GM15510 (cell line): ENCODE data around the gene PFDN2.

Source experiments
- POLR2A ChIP-seq: IDR thresholded peaks from 3 replicates; pipeline ENCODE4 v1.6.1; 2011; ENCODE audit warnings: borderline replicate concordance; ENCODE audit not compliant: insufficient read length; ENCODE audit errors: extremely low read depth

PFDN2 gene

GRCh38 chr1:161094481-161094880 is 23.4 kb downstream of the PFDN2 start:
- TF ChIP-seq POLR2A, result no peak

DNA sequence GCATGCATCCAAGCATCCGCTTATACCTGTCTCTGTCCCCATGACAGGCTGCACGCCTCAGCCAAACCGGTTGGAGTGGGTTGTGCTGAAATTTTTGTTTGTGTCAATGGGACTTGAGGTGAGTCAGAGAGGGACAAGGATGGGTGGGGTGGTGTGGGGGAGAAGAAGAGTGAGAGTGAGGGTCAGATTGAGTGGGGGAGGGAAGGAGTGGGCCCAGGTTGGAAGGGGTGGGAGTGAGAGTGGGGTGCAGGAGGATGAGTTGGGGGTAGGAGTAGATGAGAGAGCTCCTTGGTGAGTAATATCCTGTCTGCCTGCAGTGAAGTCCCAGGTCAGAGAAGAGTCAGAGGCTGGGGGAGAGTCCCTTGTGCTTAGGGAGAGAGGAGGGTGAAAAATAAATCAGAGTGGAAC is 25.2 kb downstream of the PFDN2 start:
- no peak for TF ChIP-seq POLR2A

DNA sequence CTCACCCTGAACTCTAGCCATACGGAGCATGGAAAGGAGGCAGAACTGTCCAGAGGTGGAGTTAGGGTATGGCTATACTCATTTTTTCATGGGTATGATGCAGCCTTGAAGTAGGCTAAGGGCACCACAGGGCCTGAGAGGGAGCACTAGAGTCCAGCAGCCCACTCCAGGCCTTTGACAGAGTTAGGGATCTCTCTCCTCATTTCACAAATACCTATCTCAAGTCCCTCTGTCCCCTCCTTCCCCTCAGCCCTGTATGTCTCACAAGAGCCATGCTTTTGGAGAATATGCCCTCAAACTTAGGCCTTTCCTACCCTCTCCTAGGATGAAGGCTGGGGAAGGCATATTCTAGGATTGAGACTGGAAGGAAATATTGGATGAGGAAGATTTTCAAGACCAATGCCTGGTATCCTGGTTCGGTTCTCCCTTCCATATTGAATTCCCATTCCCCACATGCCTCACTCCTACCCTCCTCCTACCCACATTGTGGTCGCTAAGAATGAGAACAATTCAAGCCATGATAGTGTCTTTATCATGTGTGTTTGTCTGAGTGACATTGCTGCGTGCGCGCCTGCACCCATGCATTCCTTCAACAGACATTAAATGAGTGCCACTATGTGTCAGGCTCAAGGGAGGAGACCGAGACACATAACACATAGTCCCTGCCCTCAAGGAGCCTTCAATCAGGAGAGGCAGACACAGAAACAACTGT is 25.9 kb downstream of the PFDN2 start:
- TF ChIP-seq POLR2A, result no peak

GRCh38 chr1:161091093-161091492 is 26.7 kb downstream of the PFDN2 start:
- TF ChIP-seq POLR2A, result no peak

GRCh38 chr1:161090617-161091016 is 27.2 kb downstream of the PFDN2 start:
- TF ChIP-seq POLR2A, result no peak

DNA sequence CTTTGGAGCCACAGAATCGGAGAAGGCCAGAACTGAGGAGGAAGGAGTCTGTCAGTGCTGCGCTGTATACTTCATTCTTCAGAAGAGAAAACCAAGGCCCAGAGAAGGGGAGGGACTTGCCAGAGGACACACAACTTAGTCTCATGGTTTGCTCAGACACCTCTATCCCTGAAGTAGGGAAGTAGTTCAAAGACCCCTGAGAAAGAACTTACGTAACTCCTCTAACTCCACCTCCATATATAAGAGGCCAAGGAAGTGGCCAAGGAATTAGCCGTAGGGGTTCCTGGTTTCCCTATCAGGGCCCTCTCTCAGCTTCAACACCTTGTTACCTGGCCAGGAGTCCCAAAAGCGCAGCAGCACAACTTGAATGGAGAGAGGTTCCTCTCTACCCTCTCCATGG is 27.9 kb downstream of the PFDN2 start:
- TF ChIP-seq POLR2A, result no peak

DNA sequence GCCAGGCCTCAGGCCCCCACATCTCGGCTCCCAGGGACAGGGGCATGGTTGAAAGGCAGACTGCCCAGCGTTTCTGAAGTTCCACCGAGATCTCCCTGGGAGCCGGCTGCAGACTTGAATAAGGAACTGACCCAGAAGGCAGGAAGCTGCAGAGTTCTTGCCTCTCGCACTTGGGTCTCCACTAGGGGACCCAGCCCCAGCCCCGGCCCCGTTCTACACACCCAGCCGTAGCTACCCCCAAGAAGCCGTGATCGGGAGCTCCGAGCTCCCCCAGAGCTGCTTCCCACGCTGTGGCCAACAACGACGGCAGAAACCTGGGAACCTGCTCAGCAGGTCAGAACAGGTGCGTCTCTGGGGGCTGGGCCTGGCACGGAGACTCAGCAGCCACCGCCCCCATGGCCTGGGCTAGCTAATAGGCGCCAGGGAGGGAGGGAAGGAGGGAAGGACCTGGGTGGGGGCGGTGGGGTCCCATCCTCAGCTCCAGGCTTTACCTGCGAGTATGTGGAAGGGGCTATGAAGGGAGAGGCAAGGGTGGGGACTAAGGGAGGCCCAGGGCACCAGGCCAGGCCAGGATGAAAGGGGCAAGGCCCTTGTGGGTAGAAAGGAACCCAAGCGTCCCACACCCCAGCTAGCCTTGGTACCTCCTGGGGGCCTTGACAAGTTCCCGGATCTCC is 28.4 kb downstream of the PFDN2 start, which contains the start of gene NECTIN4:
NECTIN4 (minus strand) TSS at position 308 of the 674 bp plus-strand sequence; CDS start at position 46, 262 bp downstream.
- no peak for TF ChIP-seq POLR2A

- TF ChIP-seq POLR2A, result no peak
Observed at GRCh38 chr1:161088587-161089110, 29.2 kb downstream of the PFDN2 start.

GRCh38 chr1:161086457-161086856 is 31.4 kb downstream of the PFDN2 start:
- no peak for TF ChIP-seq POLR2A

GRCh38 chr1:161085165-161085564 is 32.7 kb downstream of the PFDN2 start:
- TF ChIP-seq POLR2A, result no peak

DNA sequence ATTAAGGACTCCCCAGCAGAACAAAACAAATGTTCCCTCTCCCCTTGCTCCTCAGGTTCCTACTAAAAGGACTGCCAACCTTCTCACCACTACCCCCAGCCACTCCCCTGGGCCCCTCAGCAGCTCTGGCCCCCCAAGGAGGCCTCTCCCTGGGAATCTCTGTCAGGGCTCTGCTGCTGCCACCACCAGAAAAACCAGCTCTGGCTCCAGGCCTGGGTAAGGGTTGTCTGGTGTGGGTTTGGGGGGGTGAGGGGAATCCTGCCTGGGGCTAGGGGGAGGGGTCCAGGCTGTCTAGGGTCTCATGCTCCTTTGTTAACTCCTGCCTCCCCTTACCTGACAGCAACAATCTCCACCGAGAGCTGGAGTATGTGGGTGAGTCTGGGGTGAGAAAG is 33.2 kb downstream of the PFDN2 start:
- TF ChIP-seq POLR2A, result no peak

DNA sequence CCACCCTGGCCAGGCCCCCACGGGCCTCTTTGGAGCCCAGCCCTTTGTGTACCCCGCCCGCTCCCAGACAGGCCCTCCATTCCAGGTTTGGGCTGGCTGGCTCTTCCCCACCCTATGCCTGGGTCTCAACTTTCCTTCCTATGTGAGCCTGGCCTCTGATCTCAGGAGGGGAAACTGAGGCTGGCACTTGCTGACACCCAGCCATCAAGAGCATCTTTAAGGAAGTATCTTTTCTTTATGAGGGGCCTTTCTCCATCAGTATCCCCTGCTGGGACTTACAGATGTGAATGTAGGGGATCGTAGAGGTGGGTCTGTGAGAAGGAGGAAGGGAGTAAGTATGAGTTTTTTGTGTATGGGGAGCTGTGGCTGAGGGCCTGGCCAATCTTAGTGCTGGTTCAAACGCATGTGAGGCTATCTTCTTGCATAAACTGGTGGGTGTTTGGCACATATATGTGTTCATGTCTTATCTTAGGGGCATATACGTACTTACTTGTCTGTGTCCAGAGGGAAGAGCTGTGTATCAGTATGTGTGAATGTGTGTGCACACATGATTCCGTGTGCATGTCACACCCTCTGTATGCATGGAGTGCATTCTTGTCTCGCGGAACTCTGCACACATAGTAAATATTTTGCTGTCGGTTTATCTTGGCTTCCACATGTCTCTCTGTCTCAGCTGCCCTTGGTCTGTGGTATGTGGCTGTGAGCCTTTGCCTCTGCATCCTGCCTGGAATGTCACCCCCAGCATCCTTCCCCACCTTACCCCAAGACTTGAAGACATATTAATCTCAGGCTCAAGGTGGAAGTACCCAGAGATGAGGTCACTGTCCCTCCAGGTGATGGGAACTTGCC is 33.9 kb downstream of the PFDN2 start:
- no peak for TF ChIP-seq POLR2A

GRCh38 chr1:161082996-161083747 is 34.7 kb downstream of the PFDN2 start:
- no peak for TF ChIP-seq POLR2A

DNA sequence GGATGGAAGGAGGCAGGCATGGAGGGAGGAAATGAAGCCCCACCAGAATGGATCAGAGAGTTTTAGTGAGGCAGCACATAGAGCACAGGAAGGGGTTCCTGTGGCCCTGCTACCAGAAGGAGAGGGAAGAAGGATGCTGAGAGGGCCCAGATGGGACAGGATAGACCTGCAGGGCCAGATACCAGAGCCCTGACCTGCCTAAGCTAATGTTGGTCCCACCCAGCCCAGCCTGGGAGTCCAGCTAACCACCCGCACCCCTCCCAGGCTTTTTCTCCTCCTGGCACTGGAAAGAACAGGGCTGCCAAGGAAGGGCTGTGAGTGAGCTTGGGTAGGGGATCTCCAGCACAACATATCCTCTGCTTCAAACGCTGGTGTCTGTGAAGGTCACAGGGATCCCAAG is 35.4 kb downstream of the PFDN2 start:
- no peak for TF ChIP-seq POLR2A
